GM23248 (cell line): ENCODE measurements around the gene DUSP15. TPM values are rescaled to one million over a fixed set of nuclear protein-coding genes. Genes with fewer than 3 reads are reported as not detected.

Source experiments
- DNase-seq: peaks from one replicate; pipeline ENCODE4 v3.0.0-alpha.2; 2015
- H2AFZ ChIP-seq: fragments of 200-600 bp; sonication (generic); 2 replicates; pipeline ENCODE4 v1.6.1; 2016; ENCODE audit warnings: antibody characterized with exemption
- H3F3A ChIP-seq: fragments of 200-600 bp; sonication (generic); 2 replicates; pipeline ENCODE4 v1.6.1; 2016; ENCODE audit warnings: mild to moderate bottlenecking, antibody characterized with exemption, mixed run types; ENCODE audit not compliant: insufficient read depth
- H3K27ac ChIP-seq: fragments of 200-600 bp; sonication (generic); 2 replicates; pipeline ENCODE4 v1.5.1; 2016; ENCODE audit warnings: mild to moderate bottlenecking
- H3K27me3 ChIP-seq: fragments of 200-600 bp; sonication (generic); replicated peaks from 2 replicates; pipeline ENCODE4 v1.6.1; 2016; ENCODE audit warnings: mild to moderate bottlenecking; ENCODE audit not compliant: insufficient read depth
- H3K36me3 ChIP-seq: fragments of 200-600 bp; sonication (generic); 2 replicates; pipeline ENCODE4 v1.6.1; 2016; ENCODE audit warnings: low read depth, mild to moderate bottlenecking
- H3K4me1 ChIP-seq: fragments of 200-600 bp; sonication (generic); 2 replicates; pipeline ENCODE4 v1.6.1; 2016; ENCODE audit warnings: mild to moderate bottlenecking; ENCODE audit not compliant: insufficient read depth
- H3K4me2 ChIP-seq: fragments of 200-600 bp; sonication (generic); one replicate; pipeline ENCODE4 v1.6.1; 2016; ENCODE audit warnings: mild to moderate bottlenecking; ENCODE audit not compliant: unreplicated experiment
- H3K4me3 ChIP-seq: fragments of 200-600 bp; sonication (generic); 2 replicates; pipeline ENCODE4 v1.5.1; 2016; ENCODE audit warnings: mild to moderate bottlenecking
- H3K79me2 ChIP-seq: fragments of 200-600 bp; sonication (generic); 2 replicates; pipeline ENCODE4 v1.6.1; 2016; ENCODE audit warnings: mild to moderate bottlenecking; ENCODE audit not compliant: insufficient read depth
- H3K9ac ChIP-seq: fragments of 200-600 bp; sonication (generic); 2 replicates; pipeline ENCODE4 v1.6.1; 2016; ENCODE audit warnings: mild to moderate bottlenecking
- H3K9me2 ChIP-seq: fragments of 200-600 bp; sonication (generic); 2 replicates; pipeline ENCODE4 v1.6.1; 2016; ENCODE audit warnings: mixed run types, mild to moderate bottlenecking, moderate library complexity; ENCODE audit not compliant: insufficient read depth
- H3K9me3 ChIP-seq: fragments of 200-600 bp; sonication (generic); one replicate; pipeline ENCODE4 v1.6.1; 2017; ENCODE audit warnings: low read depth
- H4K20me1 ChIP-seq: fragments of 200-600 bp; sonication (generic); 2 replicates; pipeline ENCODE4 v1.6.0; 2016; ENCODE audit not compliant: insufficient read depth
- EZH2 ChIP-seq: fragments of 200-600 bp; sonication (generic); IDR thresholded peaks from 2 replicates; pipeline ENCODE4 v1.6.1; 2018; ENCODE audit warnings: antibody characterized with exemption, mild to moderate bottlenecking; ENCODE audit not compliant: insufficient read depth, poor library complexity, severe bottlenecking
- EZH2phosphoT487 ChIP-seq: fragments of 200-600 bp; sonication (generic); IDR thresholded peaks from 2 replicates; pipeline ENCODE4 v1.6.1; 2018; ENCODE audit warnings: antibody characterized with exemption, moderate library complexity, mild to moderate bottlenecking, low read depth; ENCODE audit not compliant: insufficient read depth
- WGBS, 2 experiments: methylation state at CpG; one replicate each; pipeline ENCODE4 v1.1.6; 2015 to 2017; ENCODE audit warnings: low lambda C conversion rate in 2 of 2, low coverage in 1 of 2; ENCODE audit errors: missing lambda C conversion rate in 2 of 2; 5-methylcytosine and 5-hydroxymethylcytosine counted together
- in situ Hi-C: fragments of 300-500 bp; cut with MboI; formaldehyde crosslinking; loops from 2 replicates; pipeline ENCODE4 v1.15.0; 2020
- polyA plus RNA-seq: library from polyadenylated mRNA; unstranded; fragments of >200 nt; fragmentation: Nextera tagmentation; extraction: Ambion mirVana; gene quantifications from 2 replicates; pipeline ENCODE4 v1.2.1, GENCODE V29; 2016
- total RNA-seq: library from RNA; depleted of rRNA; stranded (reverse); fragments of >200 nt; shearing (Covaris generic); gene quantifications from 2 replicates; pipeline ENCODE4 v1.2.3, GENCODE V29; 2014

DUSP15 gene
- total and polyA plus RNA-seq, 2 experiments from 2014 or later: not detected

DNA sequence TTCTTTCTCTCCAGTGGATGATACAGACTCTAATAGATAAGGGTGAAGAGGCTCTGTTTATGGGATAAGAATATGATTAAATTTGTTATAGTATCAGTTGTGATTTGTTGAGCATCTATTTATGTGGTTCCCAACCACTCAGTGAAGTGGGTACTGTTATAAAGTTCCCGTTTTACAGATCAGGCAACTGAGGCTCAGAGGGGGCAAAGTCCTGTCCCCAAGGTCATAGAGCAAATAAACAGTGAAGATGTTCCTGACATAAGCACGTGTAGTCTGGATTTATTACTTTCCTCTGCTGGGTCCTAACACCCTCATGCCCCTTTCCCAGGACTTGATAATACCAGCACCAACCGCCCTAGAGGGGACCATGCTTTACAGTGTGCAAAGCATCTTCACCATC lies 4.1 kb downstream of the DUSP15 start:
- H3K27ac ChIP-seq: no peak overlapping the region
- no peak overlapping the region for H3K9ac ChIP-seq
- DNase-seq: no peak
- no peaks in the 10 kb centered on the region for H3K9me3 ChIP-seq
- no peaks in the 10 kb centered on the region for H3K9me2 ChIP-seq
- H3F3A ChIP-seq: no peaks in the 10 kb centered on the region
- no peaks in the 10 kb centered on the region for H3K36me3 ChIP-seq
- 60 to 68% methylated on average over 3 of the region's 3 CpGs for WGBS, 2 experiments
- no peak for TF ChIP-seq EZH2
- no peak for TF ChIP-seq EZH2phosphoT487
- no peak overlapping the region for H3K4me3 ChIP-seq
- no peaks in the 10 kb centered on the region for H3K79me2 ChIP-seq
- no peak overlapping the region for H3K4me2 ChIP-seq
- in situ Hi-C loops: no loop called here
- no peaks in the 10 kb centered on the region for H3K4me1 ChIP-seq
- H3K27me3 ChIP-seq: peaks cover 50% of the 10 kb centered on the region
- no peak overlapping the region for H2AFZ ChIP-seq
- H4K20me1 ChIP-seq: no peaks in the 10 kb centered on the region

DNA sequence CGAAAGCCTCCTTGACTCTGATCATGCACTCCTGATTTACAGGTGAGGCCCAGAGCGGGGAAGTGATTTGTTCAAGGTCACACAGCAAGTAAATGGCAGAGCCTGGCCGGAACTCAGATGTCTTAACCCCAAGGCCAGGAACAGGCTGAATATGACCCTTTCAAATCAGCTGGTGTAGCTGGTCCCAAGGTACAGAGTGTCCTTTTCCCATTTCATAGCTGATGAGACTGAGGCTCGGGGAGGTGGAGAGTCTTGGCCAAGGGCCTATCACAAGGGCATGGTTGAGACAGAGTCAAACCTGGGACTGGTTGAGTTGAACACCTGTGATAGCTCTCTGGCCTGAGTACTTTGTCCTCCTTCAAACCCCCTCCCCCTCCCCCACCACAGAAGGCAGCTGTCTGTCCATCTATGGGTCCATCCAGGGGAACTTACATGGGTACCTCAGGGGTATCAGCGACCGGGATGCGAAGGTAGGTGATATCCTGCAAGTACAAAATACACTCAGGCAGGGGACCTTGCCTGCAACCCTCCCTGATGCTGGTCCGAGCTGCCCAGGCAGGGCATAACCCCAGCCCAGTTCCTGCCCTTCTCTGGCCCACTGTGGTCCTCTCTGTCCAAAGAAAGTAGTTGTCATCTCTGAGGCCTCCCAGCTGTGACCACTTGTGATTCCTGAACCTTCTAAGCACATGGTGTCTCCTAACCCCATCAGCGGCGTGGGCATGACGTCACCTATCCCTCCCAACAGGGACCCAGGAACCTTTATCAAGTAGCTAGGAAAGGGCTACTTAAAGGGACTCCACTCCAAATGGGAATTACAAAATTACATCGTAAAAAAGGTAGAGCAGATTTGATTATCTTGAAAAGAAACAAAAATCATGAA lies 5.6 kb downstream of the DUSP15 start:
- Histone ChIP-seq H3F3A (no peaks in the 10 kb centered on the region), H3K36me3 (no peaks in the 10 kb centered on the region), H4K20me1 (no peaks in the 10 kb centered on the region), H2AFZ (no peak overlapping the region), H3K27ac (no peak overlapping the region), H3K27me3 (peaks cover 47% of the 10 kb centered on the region), H3K9ac (no peak overlapping the region), H3K9me3 (no peaks in the 10 kb centered on the region), H3K4me2 (no peak overlapping the region), H3K79me2 (no peaks in the 10 kb centered on the region), H3K4me1 (0 out of 2 replicates have a peak, but pooled peaks cover 3% of the 10 kb centered on the region), H3K9me2 (no peaks in the 10 kb centered on the region), H3K4me3 (no peak overlapping the region)
- TF ChIP-seq EZH2phosphoT487: no peak
- no peak for DNase-seq
- WGBS, 2 experiments: 72 to 74% methylated on average over 10 to 12 of the region's 12 CpGs
- in situ Hi-C loops: no loop called here

DNA sequence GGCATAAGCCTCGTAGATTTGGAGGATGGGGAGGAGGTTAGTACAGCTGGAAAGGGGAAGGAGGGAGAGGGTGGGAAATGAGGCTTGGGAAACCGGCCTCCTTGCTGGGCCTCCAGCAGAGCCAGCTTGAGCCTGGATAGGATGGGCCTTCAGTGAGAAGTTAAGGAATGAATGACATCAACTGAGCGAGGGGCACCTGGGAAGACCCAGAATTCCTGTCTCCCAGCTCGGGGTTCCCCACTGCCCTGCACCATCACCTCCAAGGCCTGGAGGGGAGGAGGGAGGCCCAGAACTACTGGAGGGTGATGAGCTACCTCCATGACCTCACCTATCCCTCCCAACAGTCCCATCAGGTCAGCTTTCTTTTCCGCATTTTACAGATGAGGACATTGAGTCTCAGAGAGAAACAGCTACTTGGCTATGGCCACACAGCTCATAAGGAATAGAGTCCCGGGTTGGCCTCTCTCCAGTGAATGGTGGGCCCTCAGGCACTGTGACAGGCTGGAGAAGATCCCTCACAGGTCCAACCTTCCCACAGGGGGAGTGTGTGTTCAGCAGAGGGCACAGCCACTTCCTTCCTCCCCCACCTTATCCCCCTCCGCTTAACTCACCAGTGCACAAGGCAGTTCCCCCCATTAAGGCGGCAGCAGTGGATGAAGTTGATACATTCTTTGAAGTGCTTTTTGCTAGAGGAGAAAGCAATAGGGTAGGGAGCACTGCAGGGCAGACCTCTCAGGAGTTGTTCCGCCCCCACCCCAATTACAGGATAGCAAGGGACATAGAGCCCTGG lies 6.8 kb downstream of the DUSP15 start:
- no peaks in the 10 kb centered on the region for H4K20me1 ChIP-seq
- no peak overlapping the region for H2AFZ ChIP-seq
- no peaks in the 10 kb centered on the region for H3K79me2 ChIP-seq
- TF ChIP-seq EZH2: no peak
- no peak for TF ChIP-seq EZH2phosphoT487
- no peak overlapping the region for H3K4me2 ChIP-seq
- H3K27ac ChIP-seq: no peak overlapping the region
- no peaks in the 10 kb centered on the region for H3K36me3 ChIP-seq
- H3K27me3 ChIP-seq: peaks cover 47% of the 10 kb centered on the region
- 0 out of 2 replicates have a peak, but pooled peaks cover 3% of the 10 kb centered on the region for H3K4me1 ChIP-seq
- in situ Hi-C loops: no loop called here
- DNase-seq: no peak
- H3K9ac ChIP-seq: no peak overlapping the region
- H3K9me2 ChIP-seq: no peaks in the 10 kb centered on the region
- no peaks in the 10 kb centered on the region for H3F3A ChIP-seq
- 62 to 69% methylated on average over 9 of the region's 9 CpGs for WGBS, 2 experiments
- H3K4me3 ChIP-seq: no peak overlapping the region
- H3K9me3 ChIP-seq: no peaks in the 10 kb centered on the region

DNA sequence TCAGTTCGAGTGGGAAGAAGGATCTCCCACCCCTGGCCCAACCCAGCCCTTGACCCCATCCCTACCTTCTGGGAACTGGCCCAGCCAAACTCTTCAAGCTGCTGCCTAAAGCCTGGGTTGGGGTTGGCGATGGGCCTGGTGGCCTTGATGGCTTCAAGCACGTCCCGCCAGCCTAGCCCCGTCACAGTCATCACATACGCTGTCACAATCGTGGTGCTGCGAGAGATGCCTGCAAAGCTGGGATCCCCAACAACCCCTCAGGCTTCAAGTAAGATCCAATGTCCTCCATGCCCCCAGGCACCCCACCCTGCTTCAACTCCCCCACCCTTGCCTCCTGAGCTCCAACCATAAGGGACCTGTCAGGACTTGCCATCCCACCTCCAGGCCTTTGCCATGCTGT lies 7.8 kb downstream of the DUSP15 start:
- DNase-seq: no peak
- Histone ChIP-seq H3K4me3 (no peak overlapping the region), H3K4me1 (0 out of 2 replicates have a peak, but pooled peaks cover 3% of the 10 kb centered on the region), H4K20me1 (no peaks in the 10 kb centered on the region), H3K79me2 (no peaks in the 10 kb centered on the region), H3K9me3 (no peaks in the 10 kb centered on the region), H3K27ac (no peak overlapping the region), H3K27me3 (peaks cover 57% of the 10 kb centered on the region), H2AFZ (no peak overlapping the region), H3K9me2 (no peaks in the 10 kb centered on the region), H3F3A (no peaks in the 10 kb centered on the region), H3K36me3 (no peaks in the 10 kb centered on the region), H3K9ac (no peak overlapping the region), H3K4me2 (no peak overlapping the region)
- TF ChIP-seq EZH2phosphoT487: no peak
- TF ChIP-seq EZH2: no peak
- WGBS, 2 experiments: 60 to 72% methylated on average over 8 of the region's 8 CpGs
- in situ Hi-C loops: no loop called here
